Aorta (tissue), 5 donors: Measurements from ENCODE around the gene PCDHGC5. TPM values are rescaled to one million over a fixed set of nuclear protein-coding genes. Genes with fewer than 3 reads are reported as not detected.

Experiments
- ATAC-seq: fragments of 200-7000 bp; cut with Tn5 transposase; one replicate; pipeline ENCODE4 v1.9.1; 2022; ENCODE audit warnings: moderate library complexity; ENCODE audit not compliant: low FRiP score
- DNase-seq, 2 donors: peaks; one replicate each; pipeline ENCODE4 v3.0.0-alpha.2; 2020
- H3K27ac ChIP-seq, 2 donors: one replicate each; pipeline ENCODE4 v1.5.1; 2013; ENCODE audit warnings: low read length in 2 of 2, mild to moderate bottlenecking in 2 of 2, moderate library complexity in 2 of 2, control low read depth in 1 of 2, inconsistent platforms in 1 of 2, low read depth in 1 of 2
- H3K27me3 ChIP-seq, 2 donors: one replicate each; pipeline ENCODE4 v1.6.1; 2013; ENCODE audit warnings: control low read depth in 1 of 2, low read length in 1 of 2, mild to moderate bottlenecking in 1 of 2, moderate library complexity in 1 of 2; ENCODE audit not compliant: insufficient read depth in 2 of 2, control insufficient read depth in 1 of 2
- H3K36me3 ChIP-seq, 2 donors: one replicate each; pipeline ENCODE4 v1.6.1; 2013; ENCODE audit warnings: control low read depth in 1 of 2, low read length in 1 of 2, mild to moderate bottlenecking in 1 of 2; ENCODE audit not compliant: insufficient read depth in 2 of 2, control insufficient read depth in 1 of 2
- H3K4me1 ChIP-seq, 2 donors: one replicate each; pipeline ENCODE4 v1.6.1; 2013; ENCODE audit warnings: low read length in 2 of 2, control low read depth in 1 of 2, mild to moderate bottlenecking in 1 of 2, moderate library complexity in 1 of 2; ENCODE audit not compliant: insufficient read depth in 2 of 2, control insufficient read depth in 1 of 2
- H3K4me3 ChIP-seq, 2 donors: one replicate each; pipeline ENCODE4 v1.5.1; 2013; ENCODE audit warnings: low read length in 2 of 2, control low read depth in 1 of 2, mild to moderate bottlenecking in 1 of 2
- H3K9me3 ChIP-seq: one replicate; pipeline ENCODE4 v1.6.1; 2013; ENCODE audit warnings: mild to moderate bottlenecking, low read length; ENCODE audit not compliant: control insufficient read depth
- WGBS, 2 donors: extraction: QIAGEN DNeasy Blood & Tissue Kit; methylation state at CpG; one replicate each; pipeline ENCODE4 v1.1.7; 2013; 5-methylcytosine and 5-hydroxymethylcytosine counted together
- intact Hi-C, 2 donors: fragments of 100-400 bp; cut with DNase I; formaldehyde crosslinking; loops; one replicate each; pipeline versions ENCODE4 v1.14.2 to v1.15.0; 2022
- polyA plus RNA-seq, 2 donors: library from polyadenylated mRNA; stranded (reverse); fragments of 200-250 nt; gene quantifications; one replicate each; pipeline ENCODE4 v1.2.3, GENCODE V29; 2013
- total RNA-seq, 2 donors: library from RNA; stranded (reverse); fragmentation: NEBNext Ultra II Directional; extraction: Animal tissue kit (Norgen Biotek cat#: 25700); gene quantifications; one replicate each; pipeline ENCODE4 v1.2.1, GENCODE V29; 2021
- donor health status: healthy with polysubstance abuse.
- donor health status: Bipolar disorder and iron deficiency.
- donor health status: DM: no; HTN: no; CAD: no.
- donor health status: DM: no; HTN: no; CAD: no.
- donor health status: DM: yes; HTN: yes; CAD: no.

Gene PCDHGC5
- total and polyA plus RNA-seq, 4 donors = 0.25 to 6.3 (median 1.8) TPM

DNA sequence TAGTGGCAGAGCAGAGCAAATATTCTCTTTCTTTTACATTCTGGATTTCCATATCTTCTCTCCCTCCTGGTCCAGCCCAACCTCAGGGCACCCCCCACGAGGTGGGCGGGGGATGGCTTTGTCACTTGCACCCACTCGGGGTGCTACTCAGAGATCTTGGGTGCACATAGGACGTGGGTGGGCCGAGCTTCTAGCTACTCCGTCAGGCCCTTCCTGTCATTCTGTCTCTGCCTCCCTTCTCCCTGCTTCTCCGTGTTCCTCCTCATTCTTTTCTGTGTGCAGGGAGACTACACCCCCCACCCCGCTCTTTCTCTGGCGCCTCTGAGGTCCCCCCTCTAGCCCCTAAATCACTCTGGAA, 19.5 kb downstream of the PCDHGC5 start:
- intact Hi-C loops = loop anchor here in 1 of 2 donors (2.0 kb wide), 1 partner anchor 50 kb away; no protein-coding TSS in a partner anchor
- Histone ChIP-seq H3K27me3 (no peaks in the 10 kb centered on the region), H3K36me3 (no peaks in the 10 kb centered on the region), H3K4me3 (peak overlapping the region in 1 of 2 donors; percentile 15), H3K9me3 (no peaks in the 10 kb centered on the region), H3K27ac (peak overlapping the region; percentile 74 to 96), H3K4me1 (no peaks in the 10 kb centered on the region)
- WGBS, 2 donors = 3 to 9% methylated on average over 9 of the region's 9 CpGs
- ATAC-seq (peak; percentile 20), DNase-seq (peak in 1 of 2 donors; percentile 57)

DNA sequence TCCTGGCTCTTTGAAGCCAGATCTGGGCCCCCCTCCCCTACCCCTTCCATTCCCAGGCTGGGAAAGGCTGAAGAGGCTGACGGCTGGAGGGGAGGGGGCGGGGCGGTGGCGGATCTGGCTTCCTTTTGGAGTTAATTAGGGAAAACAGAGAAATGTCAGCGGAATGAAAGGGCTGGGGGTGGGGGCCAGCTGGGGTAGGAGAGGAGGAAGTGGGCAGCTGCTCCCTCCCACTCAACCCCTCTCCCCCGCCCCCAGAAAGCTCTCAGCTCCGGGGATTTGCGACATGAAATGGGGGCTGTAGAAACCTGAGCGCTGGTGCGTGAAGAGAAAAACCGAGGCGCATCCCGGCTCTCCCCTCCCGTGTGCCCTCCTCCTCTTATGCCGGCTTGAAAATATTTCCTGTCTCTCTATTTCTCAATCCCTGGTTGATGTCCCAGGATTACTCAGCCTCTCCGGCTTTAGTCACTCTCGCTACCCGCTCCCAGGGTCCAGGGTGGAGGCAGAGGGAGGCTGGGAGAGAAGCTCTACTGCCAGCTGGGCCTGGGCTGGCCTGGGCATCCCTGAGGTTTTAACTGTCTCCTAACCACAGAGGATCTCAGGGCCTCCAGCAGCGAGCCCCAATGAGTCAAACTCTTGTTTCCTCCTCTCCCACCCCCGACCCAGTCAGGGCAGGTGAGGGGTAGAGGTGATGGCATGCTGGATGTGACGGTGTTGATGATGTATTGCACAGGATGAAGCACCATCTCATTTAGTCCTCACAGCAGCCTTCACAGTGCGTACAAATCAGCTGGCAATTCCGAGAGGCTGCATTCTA, 20.1 kb downstream of the PCDHGC5 start:
- Histone ChIP-seq H3K36me3 (no peaks in the 10 kb centered on the region), H3K27ac (peak overlapping the region; percentile 74 to 96), H3K9me3 (no peaks in the 10 kb centered on the region), H3K4me1 (no peaks in the 10 kb centered on the region), H3K27me3 (no peaks in the 10 kb centered on the region), H3K4me3 (peak overlapping the region in 1 of 2 donors; percentile 15)
- ATAC-seq (peak; percentile 71), DNase-seq (peak; percentile 89 to 91)
- 6 to 9% methylated on average over 23 of the region's 23 CpGs for WGBS, 2 donors
- intact Hi-C loops = loop anchor here in 1 of 2 donors (2.0 kb wide), 1 partner anchor 50 kb away; no protein-coding TSS in a partner anchor

DNA sequence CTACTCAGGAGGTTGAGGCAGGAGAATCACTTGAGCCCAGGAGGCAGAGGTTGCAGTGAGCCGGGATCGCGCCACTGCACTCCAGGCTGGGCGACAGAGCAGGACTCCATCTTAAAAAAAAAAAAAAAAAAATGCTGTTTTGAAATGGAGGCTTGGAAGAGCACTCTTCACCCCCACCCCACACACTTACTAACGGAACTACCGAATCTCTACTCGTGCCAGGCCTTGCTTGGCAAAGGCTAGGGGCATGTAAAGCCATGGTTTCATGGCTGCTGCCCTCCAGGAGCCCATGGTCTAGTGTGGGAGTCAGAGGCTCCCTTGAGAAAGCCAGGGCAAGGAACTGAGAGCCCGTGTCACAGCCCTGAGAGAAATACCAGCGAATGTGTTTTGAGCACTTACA, 21.3 kb downstream of the PCDHGC5 start:
- Histone ChIP-seq H3K9me3 (no peaks in the 10 kb centered on the region), H3K27ac (peak overlapping the region in 1 of 2 donors; percentile 74), H3K4me3 (no peak overlapping the region), H3K36me3 (no peaks in the 10 kb centered on the region), H3K4me1 (peaks cover 1 to 2% of the 10 kb centered on the region in 2 donors), H3K27me3 (no peaks in the 10 kb centered on the region)
- intact Hi-C loops = loop anchor here in 1 of 2 donors (5.0 kb wide), 1 partner anchor 33 kb away; the partner anchor contains the start of gene PCDHGC3
- no peak for DNase-seq
- 70 to 80% methylated on average over 9 of the region's 9 CpGs for WGBS, 2 donors
- no peak for ATAC-seq

DNA sequence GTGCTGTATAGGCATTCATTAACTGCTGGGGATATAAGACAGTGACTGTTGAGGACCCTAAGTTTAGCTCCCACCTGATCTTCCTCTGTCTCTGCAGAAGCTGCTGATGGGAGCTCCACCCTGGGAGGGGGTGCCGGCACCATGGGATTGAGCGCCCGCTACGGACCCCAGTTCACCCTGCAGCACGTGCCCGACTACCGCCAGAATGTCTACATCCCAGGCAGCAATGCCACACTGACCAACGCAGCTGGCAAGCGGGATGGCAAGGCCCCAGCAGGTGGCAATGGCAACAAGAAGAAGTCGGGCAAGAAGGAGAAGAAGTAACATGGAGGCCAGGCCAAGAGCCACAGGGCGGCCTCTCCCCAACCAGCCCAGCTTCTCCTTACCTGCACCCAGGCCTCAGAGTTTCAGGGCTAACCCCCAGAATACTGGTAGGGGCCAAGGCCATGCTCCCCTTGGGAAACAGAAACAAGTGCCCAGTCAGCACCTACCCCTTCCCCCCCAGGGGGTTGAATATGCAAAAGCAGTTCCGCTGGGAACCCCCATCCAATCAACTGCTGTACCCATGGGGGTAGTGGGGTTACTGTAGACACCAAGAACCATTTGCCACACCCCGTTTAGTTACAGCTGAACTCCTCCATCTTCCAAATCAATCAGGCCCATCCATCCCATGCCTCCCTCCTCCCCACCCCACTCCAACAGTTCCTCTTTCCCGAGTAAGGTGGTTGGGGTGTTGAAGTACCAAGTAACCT, 22.1 kb downstream of the PCDHGC5 start:
- Histone ChIP-seq H3K36me3 (no peaks in the 10 kb centered on the region), H3K4me1 (peaks cover 2 to 9% of the 10 kb centered on the region in 2 donors), H3K27me3 (no peaks in the 10 kb centered on the region), H3K27ac (peak overlapping the region in 1 of 2 donors; percentile 30), H3K9me3 (no peaks in the 10 kb centered on the region), H3K4me3 (no peak overlapping the region)
- intact Hi-C loops = loop anchor here in 1 of 2 donors (5.0 kb wide), 1 partner anchor 34 kb away; the partner anchor contains the start of gene PCDHGC3
- ATAC-seq = no peak
- DNase-seq = no peak
- 92% methylated on average over 14 of the region's 14 CpGs for WGBS, 2 donors

DNA sequence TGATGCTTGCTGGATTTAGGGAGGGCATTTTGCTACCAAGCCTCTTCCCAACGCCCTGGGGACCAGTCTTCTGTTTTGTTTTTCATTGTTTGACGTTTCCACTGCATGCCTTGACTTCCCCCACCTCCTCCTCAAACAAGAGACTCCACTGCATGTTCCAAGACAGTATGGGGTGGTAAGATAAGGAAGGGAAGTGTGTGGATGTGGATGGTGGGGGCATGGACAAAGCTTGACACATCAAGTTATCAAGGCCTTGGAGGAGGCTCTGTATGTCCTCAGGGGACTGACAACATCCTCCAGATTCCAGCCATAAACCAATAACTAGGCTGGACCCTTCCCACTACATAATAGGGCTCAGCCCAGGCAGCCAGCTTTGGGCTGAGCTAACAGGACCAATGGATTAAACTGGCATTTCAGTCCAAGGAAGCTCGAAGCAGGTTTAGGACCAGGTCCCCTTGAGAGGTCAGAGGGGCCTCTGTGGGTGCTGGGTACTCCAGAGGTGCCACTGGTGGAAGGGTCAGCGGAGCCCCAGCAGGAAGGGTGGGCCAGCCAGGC, 23.0 kb downstream of the PCDHGC5 start:
- H3K27ac ChIP-seq = peak overlapping the region in 1 of 2 donors; percentile 43
- H3K9me3 ChIP-seq = no peaks in the 10 kb centered on the region
- intact Hi-C loops = loop anchor here (2.0 to 5.0 kb wide), 2 partner anchors 35 kb away; partner anchors contain the start of gene PCDHGC3 (in 1 of the 2)

DNA sequence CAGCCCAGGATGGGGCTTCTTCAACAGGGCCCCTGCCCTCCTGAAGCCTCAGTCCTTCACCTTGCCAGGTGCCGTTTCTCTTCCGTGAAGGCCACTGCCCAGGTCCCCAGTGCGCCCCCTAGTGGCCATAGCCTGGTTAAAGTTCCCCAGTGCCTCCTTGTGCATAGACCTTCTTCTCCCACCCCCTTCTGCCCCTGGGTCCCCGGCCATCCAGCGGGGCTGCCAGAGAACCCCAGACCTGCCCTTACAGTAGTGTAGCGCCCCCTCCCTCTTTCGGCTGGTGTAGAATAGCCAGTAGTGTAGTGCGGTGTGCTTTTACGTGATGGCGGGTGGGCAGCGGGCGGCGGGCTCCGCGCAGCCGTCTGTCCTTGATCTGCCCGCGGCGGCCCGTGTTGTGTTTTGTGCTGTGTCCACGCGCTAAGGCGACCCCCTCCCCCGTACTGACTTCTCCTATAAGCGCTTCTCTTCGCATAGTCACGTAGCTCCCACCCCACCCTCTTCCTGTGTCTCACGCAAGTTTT, 23.6 kb downstream of the PCDHGC5 start:
- Histone ChIP-seq H3K27me3 (no peaks in the 10 kb centered on the region), H3K27ac (peak overlapping the region; percentile 19 to 43), H3K4me3 (peak overlapping the region; percentile 50 to 71), H3K9me3 (no peaks in the 10 kb centered on the region), H3K4me1 (peaks cover 2 to 14% of the 10 kb centered on the region in 2 donors), H3K36me3 (peaks cover 0 to 1% of the 10 kb centered on the region in 2 donors)
- DNase-seq (peak; percentile 92 to 95), ATAC-seq (peak; percentile 45)
- 3 to 5% methylated on average over 28 of the region's 28 CpGs for WGBS, 2 donors
- intact Hi-C loops = loop anchor here (2.0 to 5.0 kb wide), 2 partner anchors 35 to 36 kb away; partner anchors contain the start of gene PCDHGC3 (in 1 of the 2)

More for the DNA sequence above, 23.0 kb downstream of the PCDHGC5 start:
- 62 to 66% methylated on average over 4 of the region's 4 CpGs for WGBS, 2 donors
- Histone ChIP-seq H3K36me3 (no peaks in the 10 kb centered on the region), H3K27me3 (no peaks in the 10 kb centered on the region), H3K4me1 (peaks cover 2 to 14% of the 10 kb centered on the region in 2 donors), H3K4me3 (no peak overlapping the region)
- no peak for ATAC-seq
- DNase-seq = no peak

DNA sequence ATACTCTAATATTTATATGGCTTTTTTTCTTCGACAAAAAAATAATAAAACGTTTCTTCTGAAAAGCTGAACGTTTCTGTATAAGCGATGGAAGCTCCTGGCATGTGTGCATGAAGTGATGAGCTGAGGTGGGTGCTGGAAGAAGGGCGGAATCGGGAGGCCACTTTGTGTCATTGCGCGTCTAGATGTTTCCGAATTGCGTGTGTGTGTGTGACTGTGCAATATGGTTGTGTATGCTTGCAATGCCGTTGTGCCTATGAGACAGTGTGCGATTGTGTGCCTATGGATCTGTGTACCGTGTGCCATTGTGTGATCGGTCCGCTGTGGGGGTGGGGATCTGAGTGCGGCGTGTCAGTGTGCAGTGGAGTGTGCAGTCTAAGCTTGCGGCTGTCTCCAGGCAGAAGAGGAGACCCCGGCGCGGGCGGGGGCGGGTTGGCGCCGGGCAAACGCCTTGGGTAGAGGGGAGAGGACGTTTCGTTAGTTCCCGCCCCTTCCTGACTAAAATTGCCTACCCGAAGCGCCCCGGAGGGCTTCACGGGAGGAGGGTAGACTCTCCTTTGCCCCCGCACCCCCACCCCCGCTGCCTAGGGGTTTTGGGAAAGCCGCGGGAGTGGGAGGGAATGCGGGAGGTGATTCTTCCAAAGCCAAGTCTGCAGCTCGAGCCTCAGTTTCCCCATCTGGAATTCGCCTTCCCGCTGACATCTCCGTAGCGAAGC, 24.2 kb downstream of the PCDHGC5 start:
- intact Hi-C loops = loop anchor here (2.0 to 5.0 kb wide), 2 partner anchors 36 kb away; partner anchors contain the start of gene PCDHGC3 (in 1 of the 2)
- Histone ChIP-seq H3K4me3 (peak overlapping the region; percentile 50 to 71), H3K27ac (peak overlapping the region; percentile 81 to 97), H3K36me3 (peaks cover 0 to 1% of the 10 kb centered on the region in 2 donors), H3K4me1 (peaks cover 2 to 14% of the 10 kb centered on the region in 2 donors), H3K27me3 (no peaks in the 10 kb centered on the region), H3K9me3 (no peaks in the 10 kb centered on the region)
- DNase-seq = peak; percentile 74 to 85
- 2% methylated on average over 42 to 43 of the region's 43 CpGs for WGBS, 2 donors
- peak; percentile 37 for ATAC-seq
